ENCODE measurements around the gene RGS3.

DNA sequence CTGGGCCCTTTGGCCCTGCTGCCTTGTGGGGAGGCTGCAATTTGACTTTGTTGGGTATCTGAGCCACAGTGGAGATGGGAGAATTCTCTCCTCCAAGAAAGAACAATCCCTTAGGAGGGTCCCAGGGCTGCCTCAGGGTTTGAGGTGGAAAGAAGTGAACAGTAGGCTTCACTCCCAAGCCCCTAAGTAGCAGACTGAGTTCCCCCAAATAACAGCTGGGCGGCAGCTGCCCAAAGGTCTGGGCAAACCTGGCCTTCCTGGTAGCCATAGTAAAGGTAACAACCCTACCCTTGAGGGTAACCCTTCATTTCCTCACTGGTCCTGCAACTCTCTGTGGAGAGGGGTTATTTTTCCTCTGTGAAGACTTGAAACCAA is 746 bp downstream of the RGS3 start:
- no peak for TF ChIP-seq EP300 (IDR thresholded peaks at IDR 0.05)
- TF ChIP-seq, protein P1, sequence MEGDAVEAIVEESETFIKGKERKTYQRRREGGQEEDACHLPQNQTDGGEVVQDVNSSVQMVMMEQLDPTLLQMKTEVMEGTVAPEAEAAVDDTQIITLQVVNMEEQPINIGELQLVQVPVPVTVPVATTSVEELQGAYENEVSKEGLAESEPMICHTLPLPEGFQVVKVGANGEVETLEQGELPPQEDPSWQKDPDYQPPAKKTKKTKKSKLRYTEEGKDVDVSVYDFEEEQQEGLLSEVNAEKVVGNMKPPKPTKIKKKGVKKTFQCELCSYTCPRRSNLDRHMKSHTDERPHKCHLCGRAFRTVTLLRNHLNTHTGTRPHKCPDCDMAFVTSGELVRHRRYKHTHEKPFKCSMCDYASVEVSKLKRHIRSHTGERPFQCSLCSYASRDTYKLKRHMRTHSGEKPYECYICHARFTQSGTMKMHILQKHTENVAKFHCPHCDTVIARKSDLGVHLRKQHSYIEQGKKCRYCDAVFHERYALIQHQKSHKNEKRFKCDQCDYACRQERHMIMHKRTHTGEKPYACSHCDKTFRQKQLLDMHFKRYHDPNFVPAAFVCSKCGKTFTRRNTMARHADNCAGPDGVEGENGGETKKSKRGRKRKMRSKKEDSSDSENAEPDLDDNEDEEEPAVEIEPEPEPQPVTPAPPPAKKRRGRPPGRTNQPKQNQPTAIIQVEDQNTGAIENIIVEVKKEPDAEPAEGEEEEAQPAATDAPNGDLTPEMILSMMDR (IDR thresholded peaks at IDR 0.05) = no peak

Data from gastroesophageal sphincter (tissue), 3 donors.